Duodenal mucosa (tissue), 2 donors: ENCODE data around the gene GLO1.
A peak's percentile ranks its signal among the peaks of the same experiment; 100 is the strongest.

Experiments used
- H3K27ac ChIP-seq: one replicate; pipeline ENCODE4 v1.7.0; 2013; ENCODE audit warnings: low read depth, low read length
- H3K27me3 ChIP-seq, 2 donors: one replicate each; pipeline ENCODE4 v1.7.0; 2013; ENCODE audit warnings: low read length in 2 of 2, control low read depth in 1 of 2; ENCODE audit not compliant: insufficient read depth in 2 of 2, control insufficient read depth in 1 of 2
- H3K36me3 ChIP-seq, 2 donors: one replicate each; pipeline ENCODE4 v1.7.0; 2013; ENCODE audit warnings: low read length in 2 of 2, control low read depth in 1 of 2; ENCODE audit not compliant: insufficient read depth in 2 of 2, control insufficient read depth in 1 of 2
- H3K4me1 ChIP-seq, 2 donors: one replicate each; pipeline ENCODE4 v1.7.0; 2013; ENCODE audit warnings: low read length in 2 of 2, control low read depth in 1 of 2; ENCODE audit not compliant: insufficient read depth in 2 of 2, control insufficient read depth in 1 of 2
- H3K4me3 ChIP-seq, 2 donors: one replicate each; pipeline ENCODE4 v1.7.0; 2013; ENCODE audit warnings: low read length in 2 of 2, low read depth in 1 of 2
- H3K9ac ChIP-seq, 2 donors: one replicate each; pipeline ENCODE4 v1.7.0; 2013; ENCODE audit warnings: low read length in 2 of 2, low read depth in 1 of 2
- H3K9me3 ChIP-seq, 2 donors: one replicate each; pipeline ENCODE4 v1.7.0; 2013; ENCODE audit warnings: low read length in 2 of 2, control low read depth in 1 of 2; ENCODE audit not compliant: control insufficient read depth in 1 of 2

The GLO1 gene

DNA sequence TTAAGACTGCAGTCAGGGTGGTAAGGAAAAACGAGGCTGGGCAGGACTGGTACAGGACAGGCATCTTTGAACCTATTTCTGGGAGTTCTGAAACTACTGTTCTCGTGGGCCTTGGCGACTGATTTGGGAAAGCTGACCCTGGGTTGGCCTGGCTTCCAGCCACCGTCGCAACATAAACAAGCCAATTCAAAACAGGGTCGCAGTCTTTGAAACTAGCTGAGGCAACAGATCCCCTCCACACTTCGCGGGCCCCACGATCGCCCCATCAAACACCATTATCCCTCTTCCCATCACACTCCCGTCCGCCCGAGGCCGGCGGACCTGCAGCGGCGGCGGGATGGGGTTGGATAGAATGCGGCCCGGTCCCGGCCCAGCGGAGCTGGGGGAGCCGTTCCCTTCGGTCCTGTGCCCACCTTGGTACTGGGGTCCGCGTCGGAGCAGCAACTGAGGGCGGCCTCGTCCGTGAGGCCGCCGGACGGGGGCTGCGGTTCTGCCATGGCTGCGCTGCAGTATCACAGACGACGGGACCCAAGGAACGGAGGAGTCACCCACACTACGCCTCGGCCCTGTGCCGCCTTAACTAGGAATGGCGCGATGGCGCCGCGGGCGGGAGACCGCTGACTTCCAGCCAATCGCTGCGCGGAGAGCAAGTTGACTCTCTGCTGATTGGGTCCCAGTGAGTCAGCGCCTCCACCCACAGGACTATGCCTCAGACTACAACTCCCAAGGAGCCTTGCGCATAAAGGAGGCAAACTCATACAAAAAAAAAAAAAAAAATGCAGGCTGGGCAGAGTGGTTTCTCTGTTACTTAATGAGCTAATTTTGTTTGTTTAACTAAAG, at the start of gene GLO1:
GLO1 (minus strand) TSS at position 588 of the 840 bp plus-strand sequence; CDS start at position 497, 91 bp downstream.
- H3K36me3 ChIP-seq: no peaks in the 10 kb centered on the region
- H3K27me3 ChIP-seq: no peaks in the 10 kb centered on the region
- peaks cover 3% of the 10 kb centered on the region in 2 donors for H3K4me1 ChIP-seq
- H3K27ac ChIP-seq: peak within 1 kb of the TSS; percentile 91
- peak within 1 kb of the TSS; percentile 90 to 95 for H3K4me3 ChIP-seq
- peak within 1 kb of the TSS; percentile 83 to 93 for H3K9ac ChIP-seq
- peaks cover 5% of the 10 kb centered on the region in 2 donors for H3K9me3 ChIP-seq

GRCh38 chr6:38750968-38751615, 48.1 kb upstream of the GLO1 start:
- no peak overlapping the region for H3K27ac ChIP-seq
- no peaks in the 10 kb centered on the region for H3K27me3 ChIP-seq
- H3K4me3 ChIP-seq: no peak overlapping the region
- H3K4me1 ChIP-seq: no peaks in the 10 kb centered on the region
- H3K9me3 ChIP-seq: no peaks in the 10 kb centered on the region
- H3K36me3 ChIP-seq: no peaks in the 10 kb centered on the region
- H3K9ac ChIP-seq: no peak overlapping the region

GRCh38 chr6:38749473-38749872, 46.5 kb upstream of the GLO1 start:
- H3K36me3 ChIP-seq: no peaks in the 10 kb centered on the region
- H3K9me3 ChIP-seq: no peaks in the 10 kb centered on the region
- no peaks in the 10 kb centered on the region for H3K4me1 ChIP-seq
- peaks cover 0 to 5% of the 10 kb centered on the region in 2 donors for H3K27me3 ChIP-seq
- no peak overlapping the region for H3K4me3 ChIP-seq
- no peak overlapping the region for H3K27ac ChIP-seq
- H3K9ac ChIP-seq: no peak overlapping the region

DNA sequence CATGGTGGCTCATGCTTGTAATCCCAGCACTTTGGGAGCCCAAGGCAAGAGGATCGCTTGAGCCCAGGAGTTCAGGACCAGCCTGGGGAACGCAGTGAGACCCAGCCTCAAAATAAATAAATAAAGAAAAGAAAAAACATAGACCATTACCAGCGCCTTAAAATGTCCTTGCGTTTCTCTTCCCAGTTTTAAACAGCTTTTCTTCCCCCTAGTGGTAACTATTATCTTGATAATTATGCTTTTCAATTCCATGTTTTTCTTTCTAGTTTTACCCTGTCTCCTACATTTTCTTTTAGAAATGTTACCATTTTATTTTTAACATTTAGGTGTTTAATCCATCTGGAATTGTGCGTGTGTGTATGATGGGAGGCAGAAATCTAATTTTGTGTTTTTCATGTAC, 36.6 kb upstream of the GLO1 start:
- no peak overlapping the region for H3K9ac ChIP-seq
- no peaks in the 10 kb centered on the region for H3K4me1 ChIP-seq
- H3K4me3 ChIP-seq: no peak overlapping the region
- no peaks in the 10 kb centered on the region for H3K9me3 ChIP-seq
- H3K27me3 ChIP-seq: peaks cover 0 to 2% of the 10 kb centered on the region in 2 donors
- no peaks in the 10 kb centered on the region for H3K36me3 ChIP-seq
- H3K27ac ChIP-seq: no peak overlapping the region

DNA sequence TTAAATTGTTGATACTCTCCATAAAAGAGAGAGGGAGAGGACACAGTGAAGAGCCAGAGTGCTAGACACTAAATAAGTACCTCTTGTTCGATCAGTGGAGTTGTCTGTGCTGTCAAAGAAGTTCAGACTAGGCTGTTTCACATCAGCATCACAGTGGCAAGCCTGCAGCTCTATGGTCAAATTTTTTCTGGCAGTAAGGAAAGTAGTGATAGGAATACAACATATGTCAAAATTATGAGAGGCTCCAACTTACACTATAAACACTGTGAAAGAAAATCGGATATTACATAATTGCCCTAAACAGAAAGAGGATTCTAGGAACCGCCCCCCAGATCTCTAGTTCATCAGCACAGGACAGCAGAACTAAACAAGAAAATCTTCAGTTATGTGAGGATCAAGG, 35.3 kb upstream of the GLO1 start:
- Histone ChIP-seq H3K36me3 (no peaks in the 10 kb centered on the region), H3K4me1 (no peaks in the 10 kb centered on the region), H3K4me3 (no peak overlapping the region), H3K27me3 (peaks cover 0 to 2% of the 10 kb centered on the region in 2 donors), H3K27ac (no peak overlapping the region), H3K9me3 (no peaks in the 10 kb centered on the region), H3K9ac (no peak overlapping the region)

- Histone ChIP-seq H3K4me1 (no peaks in the 10 kb centered on the region), H3K27me3 (peaks cover 0 to 2% of the 10 kb centered on the region in 2 donors), H3K9ac (no peak overlapping the region), H3K9me3 (no peaks in the 10 kb centered on the region), H3K4me3 (no peak overlapping the region), H3K36me3 (no peaks in the 10 kb centered on the region), H3K27ac (no peak overlapping the region)
These were observed 34.0 kb upstream of the GLO1 start for GRCh38 chr6:38736951-38737350.

- no peaks in the 10 kb centered on the region for H3K4me1 ChIP-seq
- H3K27me3 ChIP-seq: no peaks in the 10 kb centered on the region
- H3K27ac ChIP-seq: no peak overlapping the region
These were observed 27.4 kb upstream of the GLO1 start for GRCh38 chr6:38730140-38730862.

GRCh38 chr6:38728203-38728602, 25.3 kb upstream of the GLO1 start:
- Histone ChIP-seq H3K27me3 (no peaks in the 10 kb centered on the region), H3K36me3 (no peaks in the 10 kb centered on the region), H3K4me3 (no peak overlapping the region), H3K9ac (no peak overlapping the region), H3K27ac (no peak overlapping the region), H3K4me1 (no peaks in the 10 kb centered on the region), H3K9me3 (no peaks in the 10 kb centered on the region)

More at GRCh38 chr6:38730140-38730862, 27.4 kb upstream of the GLO1 start:
- H3K4me3 ChIP-seq: no peak overlapping the region
- H3K36me3 ChIP-seq: no peaks in the 10 kb centered on the region
- H3K9me3 ChIP-seq: no peaks in the 10 kb centered on the region
- H3K9ac ChIP-seq: no peak overlapping the region

GRCh38 chr6:38725414-38726183, 22.7 kb upstream of the GLO1 start:
- Histone ChIP-seq H3K4me3 (no peak overlapping the region), H3K36me3 (no peaks in the 10 kb centered on the region), H3K27me3 (no peaks in the 10 kb centered on the region), H3K27ac (no peak overlapping the region), H3K9me3 (no peaks in the 10 kb centered on the region), H3K4me1 (no peaks in the 10 kb centered on the region), H3K9ac (no peak overlapping the region)
